ENCODE data around the gene GLIS2. TPM values are rescaled to one million over a fixed set of nuclear protein-coding genes. Genes with fewer than 3 reads are reported as not detected.
"Not testable (repeated sequence)": the region's sequence is repeated elsewhere in the genome, so short reads cannot be mapped to it uniquely, and the experiment has no call there.

Gene GLIS2
- total RNA-seq, 1 experiment from 2014 or later = 13.1 TPM

DNA sequence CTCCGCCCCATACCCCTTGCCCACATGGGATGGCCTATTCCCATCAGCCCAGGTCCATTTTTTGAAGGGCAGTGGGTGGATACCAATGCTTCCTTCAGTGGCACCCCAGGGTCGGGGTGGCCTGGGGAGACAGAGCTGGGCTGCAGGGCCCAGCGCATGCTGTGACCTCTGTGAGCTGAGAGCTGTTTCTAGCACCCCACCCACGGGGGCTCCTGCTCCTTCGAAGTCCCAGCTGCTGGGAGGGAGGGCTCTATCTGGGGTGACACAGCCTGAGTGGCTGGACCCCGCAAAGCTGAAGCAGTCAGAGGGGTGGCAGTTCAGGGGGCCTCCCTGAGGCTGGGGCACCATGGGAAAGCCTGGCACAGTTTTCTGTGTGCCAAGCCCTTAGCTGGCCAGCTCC, 24.6 kb downstream of the GLIS2 start:
- H3K27me3 Mint-ChIP-seq (ENCODE audit: insufficient read depth, unreplicated experiment) = no peaks in the 10 kb centered on the region
- BruUV-seq (replicated peaks) = no TSS peak

GRCh38 chr16:4341250-4341649, 25.4 kb downstream of the GLIS2 start:
- Mint-ChIP-seq H3K9me3 (ENCODE audit: unreplicated experiment) (no peaks in the 10 kb centered on the region), H3K27me3 (ENCODE audit: insufficient read depth, unreplicated experiment) (no peaks in the 10 kb centered on the region), H3K4me1 (ENCODE audit: low read depth, unreplicated experiment) (no peaks in the 10 kb centered on the region), H3K4me3 (ENCODE audit: unreplicated experiment) (no peak overlapping the region), H3K27ac (ENCODE audit: unreplicated experiment) (no peak overlapping the region), H3K36me3 (ENCODE audit: insufficient read depth, unreplicated experiment) (peaks cover 51% of the 10 kb centered on the region)
- ChIA-PET POLR2A (no interaction called here), CTCF (no interaction called here)
- no peak for TF ChIP-seq CTCF (IDR thresholded peaks at IDR 0.05; ENCODE audit: insufficient read depth in 1 of 2, low read depth in 1 of 2, low read length in 1 of 2, severe bottlenecking in 1 of 2, unreplicated experiment in 1 of 2)
- Histone ChIP-seq H3K4me3 (ENCODE audit: low read depth, low read length) (no peak overlapping the region), H3K4me1 (no peaks in the 10 kb centered on the region), H3K36me3 (ENCODE audit: control insufficient read depth, insufficient read depth, low read length) (no peaks in the 10 kb centered on the region; the same call in 1 of the 2 replicates), H3K27me3 (replicated peaks; ENCODE audit: control insufficient read depth, insufficient read depth, low read length) (no peaks in the 10 kb centered on the region), H3K9me3 (no peaks in the 10 kb centered on the region)
- BruUV-seq (replicated peaks) = no TSS peak
- DNase-seq = no peak
- intact Hi-C loops (cut with micrococcal nuclease; ENCODE audit: unreplicated experiment) = no loop called here

More for the DNA sequence above, 24.6 kb downstream of the GLIS2 start:
- H3K27me3 ChIP-seq (replicated peaks; ENCODE audit: control insufficient read depth, insufficient read depth, low read length) = no peaks in the 10 kb centered on the region
- intact Hi-C loops (cut with micrococcal nuclease; ENCODE audit: unreplicated experiment) = no loop called here
- H3K9me3 Mint-ChIP-seq (ENCODE audit: unreplicated experiment) = no peaks in the 10 kb centered on the region
- POLR2A ChIA-PET = no interaction called here
- CTCF ChIA-PET = no interaction called here
- no peaks in the 10 kb centered on the region for H3K4me1 ChIP-seq
- no peak overlapping the region for H3K4me3 ChIP-seq (ENCODE audit: low read depth, low read length)
- no peaks in the 10 kb centered on the region; the same call in 1 of the 2 replicates for H3K36me3 ChIP-seq (ENCODE audit: control insufficient read depth, insufficient read depth, low read length)
- H3K4me3 Mint-ChIP-seq (ENCODE audit: unreplicated experiment) = no peak overlapping the region
- H3K9me3 ChIP-seq = no peaks in the 10 kb centered on the region
- no peak for DNase-seq
- peaks cover 51% of the 10 kb centered on the region for H3K36me3 Mint-ChIP-seq (ENCODE audit: insufficient read depth, unreplicated experiment)
- TF ChIP-seq CTCF (IDR thresholded peaks at IDR 0.05; ENCODE audit: insufficient read depth in 1 of 2, low read depth in 1 of 2, low read length in 1 of 2, severe bottlenecking in 1 of 2, unreplicated experiment in 1 of 2) = no peak
- no peak overlapping the region for H3K27ac Mint-ChIP-seq (ENCODE audit: unreplicated experiment)
- H3K4me1 Mint-ChIP-seq (ENCODE audit: low read depth, unreplicated experiment) = no peaks in the 10 kb centered on the region

- CTCF ChIA-PET = no interaction called here
- Mint-ChIP-seq H3K4me3 (ENCODE audit: unreplicated experiment) (no peak overlapping the region), H3K4me1 (ENCODE audit: low read depth, unreplicated experiment) (no peaks in the 10 kb centered on the region), H3K27ac (ENCODE audit: unreplicated experiment) (no peak overlapping the region), H3K36me3 (ENCODE audit: insufficient read depth, unreplicated experiment) (peaks cover 40% of the 10 kb centered on the region), H3K27me3 (ENCODE audit: insufficient read depth, unreplicated experiment) (no peaks in the 10 kb centered on the region), H3K9me3 (ENCODE audit: unreplicated experiment) (no peaks in the 10 kb centered on the region)
- POLR2A ChIA-PET = no interaction called here
- no peak for DNase-seq
- no TSS peak for BruUV-seq (replicated peaks)
- Histone ChIP-seq H3K4me1 (no peaks in the 10 kb centered on the region), H3K36me3 (ENCODE audit: control insufficient read depth, insufficient read depth, low read length) (no peaks in the 10 kb centered on the region; the same call in 1 of the 2 replicates), H3K9me3 (no peaks in the 10 kb centered on the region), H3K4me3 (ENCODE audit: low read depth, low read length) (no peak overlapping the region), H3K27me3 (replicated peaks; ENCODE audit: control insufficient read depth, insufficient read depth, low read length) (no peaks in the 10 kb centered on the region)
- intact Hi-C loops (cut with micrococcal nuclease; ENCODE audit: unreplicated experiment) = no loop called here
- no peak for TF ChIP-seq CTCF (IDR thresholded peaks at IDR 0.05; ENCODE audit: insufficient read depth in 1 of 2, low read depth in 1 of 2, low read length in 1 of 2, severe bottlenecking in 1 of 2, unreplicated experiment in 1 of 2)
Measured at GRCh38 chr16:4342866-4343744, 27.2 kb downstream of the GLIS2 start.

DNA sequence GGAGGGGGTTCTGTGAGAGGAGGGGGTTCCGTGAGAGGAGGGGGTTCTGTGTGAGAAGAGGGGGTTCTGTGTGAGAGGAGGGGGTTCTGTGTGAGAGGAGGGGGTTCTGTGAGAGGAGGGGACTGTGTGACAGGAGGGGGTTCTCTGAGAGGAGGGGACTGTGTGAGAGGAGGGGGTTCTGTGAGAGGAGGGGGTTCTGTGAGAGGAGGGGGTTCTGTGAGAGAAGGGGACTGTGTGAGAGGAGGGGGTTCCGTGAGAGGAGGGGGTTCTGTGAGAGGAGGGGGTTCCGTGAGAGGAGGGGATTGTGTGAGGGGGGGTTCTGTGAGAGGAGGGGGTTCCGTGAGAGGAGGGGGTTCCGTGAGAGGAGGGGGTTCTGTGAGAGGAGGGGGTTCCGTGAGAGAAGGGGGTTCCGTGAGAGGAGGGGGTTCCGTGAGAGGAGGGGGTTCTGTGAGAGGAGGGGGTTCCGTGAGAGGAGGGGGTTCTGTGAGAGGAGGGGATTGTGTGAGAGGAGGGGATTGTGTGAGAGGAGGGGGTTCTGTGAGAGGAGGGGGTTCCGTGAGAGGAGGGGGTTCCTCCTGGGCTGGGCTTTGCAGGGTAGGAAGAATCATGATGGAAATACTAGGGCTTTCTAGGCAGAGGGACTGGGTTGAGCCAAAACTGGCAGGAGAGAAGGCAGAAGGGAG, 28.6 kb downstream of the GLIS2 start:
- H3K36me3 ChIP-seq (ENCODE audit: control insufficient read depth, insufficient read depth, low read length); H3K27ac Mint-ChIP-seq (ENCODE audit: unreplicated experiment); DNase-seq; H3K4me3 Mint-ChIP-seq (ENCODE audit: unreplicated experiment); CTCF ChIA-PET; H3K27me3 ChIP-seq (replicated peaks; ENCODE audit: control insufficient read depth, insufficient read depth, low read length); H3K4me1 ChIP-seq; H3K9me3 Mint-ChIP-seq (ENCODE audit: unreplicated experiment); H3K9me3 ChIP-seq; BruUV-seq (replicated peaks); H3K4me1 Mint-ChIP-seq (ENCODE audit: low read depth, unreplicated experiment); H3K27me3 Mint-ChIP-seq (ENCODE audit: insufficient read depth, unreplicated experiment); H3K4me3 ChIP-seq (ENCODE audit: low read depth, low read length); POLR2A ChIA-PET; intact Hi-C loops (cut with micrococcal nuclease; ENCODE audit: unreplicated experiment): not testable (repeated sequence)
- H3K36me3 Mint-ChIP-seq (ENCODE audit: insufficient read depth, unreplicated experiment) = peaks cover 26% of the 10 kb centered on the region

Measured in Caco-2 (cell line).